GM12878 (cell line): ENCODE results near the gene PSPN. TPM values are rescaled to one million over a fixed set of nuclear protein-coding genes. Genes with fewer than 3 reads are reported as not detected.

Experiments used
- ATAC-seq: fragments of 200-7000 bp; cut with Tn5 transposase; 3 replicates; pipeline ENCODE4 v1.9.1; 2020; ENCODE audit warnings: mild to moderate bottlenecking, moderate library complexity
- BruUV-seq: library from RNA; stranded (reverse); fragments of 400-500 nt; replicated peaks from 2 replicates; lab custom pipeline; 2021; lab: Mats Ljungman, UMichigan
- CTCF ChIA-PET: fragments of 300-600 bp; sonication (Branson Sonifier 250); formaldehyde crosslinking; extraction: SDS; loops from one replicate; lab custom pipeline; 2021; ENCODE audit warnings: inconsistent platforms; lab: Yijun Ruan, JAX
- POLR2A ChIA-PET: fragments of 350-600 bp; formaldehyde crosslinking; extraction: SDS; loops from one replicate; lab custom pipeline; 2021; ENCODE audit warnings: inconsistent platforms; lab: Charles Lee
- RAD21 ChIA-PET: fragments of 300-600 bp; sonication (Branson Sonifier 250); formaldehyde crosslinking; loops from one replicate; lab custom pipeline; 2023; ENCODE audit warnings: antibody characterized with exemption; ENCODE audit not compliant: unreplicated experiment; lab: Charles Lee
- SMC1A ChIA-PET: fragments of 300-600 bp; sonication (Branson Sonifier 250); formaldehyde crosslinking; loops from one replicate; lab custom pipeline; 2023; ENCODE audit not compliant: unreplicated experiment, uncharacterized antibody; lab: Charles Lee
- DNase-seq: peaks from one replicate; pipeline ENCODE4 v3.0.0-alpha.2; 2011; ENCODE audit warnings: low read depth, low spot score
- FAIRE-seq: peaks from 3 replicates; lab custom pipeline; 2011; peaks lifted over from hg19 to GRCh38; lab: Jason Lieb, UNC
- H2AFZ ChIP-seq: 2 replicates; pipeline ENCODE4 v1.6.0; 2011; ENCODE audit warnings: low read depth, low read length, control low read depth; ENCODE audit not compliant: control insufficient read depth
- H3K27ac ChIP-seq: 2 replicates; pipeline ENCODE4 v1.5.1; 2011; ENCODE audit warnings: control low read depth; ENCODE audit not compliant: control insufficient read depth, insufficient read depth
- H3K27me3 ChIP-seq, 2 experiments: replicated peaks in 1 of 2; 2 replicates each; pipeline versions ENCODE4 v1.6.0 to v1.6.1; 2011; ENCODE audit warnings: low read length in 1 of 2; ENCODE audit not compliant: control insufficient read depth in 2 of 2, insufficient read depth in 2 of 2
- H3K36me3 ChIP-seq, 2 experiments: 2 replicates each; pipeline ENCODE4 v1.5.1; 2011; ENCODE audit warnings: low read length in 1 of 2; ENCODE audit not compliant: control insufficient read depth in 2 of 2, insufficient read depth in 2 of 2
- H3K4me1 ChIP-seq: 2 replicates; pipeline ENCODE4 v1.6.1; 2011; ENCODE audit warnings: mild to moderate bottlenecking, low read length, moderate library complexity, mixed read lengths; ENCODE audit not compliant: control insufficient read depth, insufficient read depth
- H3K4me2 ChIP-seq: 2 replicates; pipeline ENCODE4 v1.6.0; 2011; ENCODE audit warnings: control low read depth; ENCODE audit not compliant: control insufficient read depth, insufficient read depth
- H3K4me3 ChIP-seq: fragments of 200-600 bp; sonication (generic); 2 replicates; pipeline ENCODE4 v1.5.1; 2016
- H3K79me2 ChIP-seq: 2 replicates; pipeline ENCODE4 v1.6.0; 2011; ENCODE audit warnings: low read length; ENCODE audit not compliant: control insufficient read depth, insufficient read depth
- H3K9ac ChIP-seq: 2 replicates; pipeline ENCODE4 v1.8.0; 2011; ENCODE audit warnings: low read length, control low read depth, mixed read lengths; ENCODE audit not compliant: control insufficient read depth, insufficient read depth
- H3K9me3 ChIP-seq: replicated peaks from 3 replicates; pipeline ENCODE4 v1.5.1; 2011; ENCODE audit warnings: mild to moderate bottlenecking, low read length; ENCODE audit not compliant: control insufficient read depth, insufficient read depth
- H4K20me1 ChIP-seq: 2 replicates; pipeline ENCODE4 v1.6.0; 2011; ENCODE audit not compliant: control insufficient read depth, insufficient read depth
- BMI1 ChIP-seq: fragments of 450-650 bp; IDR thresholded peaks from 2 replicates; pipeline ENCODE4 v1.6.1; 2016; ENCODE audit warnings: mild to moderate bottlenecking, moderate library complexity, borderline replicate concordance
- DPF2 ChIP-seq: fragments of 450-650 bp; IDR thresholded peaks from 2 replicates; pipeline ENCODE4 v1.6.1; 2017; ENCODE audit warnings: mild to moderate bottlenecking
- FOXM1 ChIP-seq: IDR thresholded peaks from 2 replicates; pipeline ENCODE4 v1.6.1; 2012; ENCODE audit warnings: low read depth, mild to moderate bottlenecking, inconsistent platforms, low read length, moderate library complexity
- NR2F1 ChIP-seq: fragments of 450-650 bp; conservative IDR thresholded peaks from 2 replicates; pipeline ENCODE4 v1.6.1; 2017; ENCODE audit warnings: mild to moderate bottlenecking
- RB1 ChIP-seq: fragments of 450-650 bp; formaldehyde crosslinking; IDR thresholded peaks from 2 replicates; pipeline ENCODE4 v1.6.1; 2017; ENCODE audit warnings: mild to moderate bottlenecking, borderline replicate concordance
- RUNX3 ChIP-seq: IDR thresholded peaks from 2 replicates; pipeline ENCODE4 v1.6.1; 2012; ENCODE audit warnings: low read length, inconsistent platforms
- SIX5 ChIP-seq: IDR thresholded peaks from 2 replicates; pipeline ENCODE4 v1.6.1; 2011; ENCODE audit warnings: mild to moderate bottlenecking, low read depth, low read length, moderate library complexity; ENCODE audit not compliant: severe bottlenecking
- SMARCA5 ChIP-seq: fragments of 450-650 bp; IDR thresholded peaks from 2 replicates; pipeline ENCODE4 v1.6.1; 2017; ENCODE audit warnings: mild to moderate bottlenecking
- SUZ12 ChIP-seq: fragments of 200-600 bp; sonication (generic); IDR thresholded peaks from one replicate; pipeline ENCODE4 v1.6.1; 2018; ENCODE audit warnings: antibody characterized with exemption, mild to moderate bottlenecking; ENCODE audit not compliant: unreplicated experiment
- TAF1 ChIP-seq: IDR thresholded peaks from 2 replicates; pipeline ENCODE4 v1.6.1; 2011; ENCODE audit warnings: mild to moderate bottlenecking, low read depth, low read length, borderline replicate concordance
- ZNF274 ChIP-seq: IDR thresholded peaks from one replicate; pipeline ENCODE4 v1.8.0; 2011; ENCODE audit not compliant: insufficient read length, insufficient read depth
- WGBS: methylation state at CpG from one replicate; pipeline ENCODE4 v1.1.6; 2016; ENCODE audit warnings: low lambda C conversion rate; ENCODE audit not compliant: insufficient replicate concordance, insufficient coverage; ENCODE audit errors: missing lambda C conversion rate; 5-methylcytosine and 5-hydroxymethylcytosine counted together
- in situ Hi-C: fragments of 300-500 bp; cut with MboI; formaldehyde crosslinking; loops from 9 replicates; pipeline ENCODE4 v1.14.3; 2018; ENCODE audit warnings: mixed read lengths
- intact Hi-C: fragments of 100-400 bp; cut with micrococcal nuclease; formaldehyde crosslinking; loops from one replicate; pipeline ENCODE4 v1.14.2; 2022; ENCODE audit not compliant: unreplicated experiment
- polyA plus RNA-seq, 11 experiments: library from polyadenylated mRNA; depleted of rRNA in 4 of 11; unstranded in 6 of 11; stranded (reverse) in 5 of 11; fragments of >200 nt; fragmentation: Nextera tagmentation in 4 of 11; fragmentation: Illumina TruSeq in 1 of 11; extraction: Ambion mirVana in 4 of 11; extraction: Trizol in 1 of 11; gene quantifications; 1 replicate in 1 of 11; 2 replicates in 10 of 11; pipeline versions ENCODE4 v1.2.1 to v1.2.3, GENCODE V29; 2011 to 2016; ENCODE audit warnings: inconsistent platforms in 2 of 11, missing spikeins in 2 of 11, low read depth in 1 of 11
- total RNA-seq, 4 experiments: library from RNA; depleted of rRNA in 3 of 4; stranded (reverse); fragments of >200 nt in 3 of 4; fragmentation: Illumina TruSeq in 1 of 4; extraction: Trizol in 1 of 4; gene quantifications; 2 replicates each; pipeline versions ENCODE4 v1.2.1 to v1.2.3, GENCODE V29; 2013 to 2021
- TF ChIP-seq, protein P1 (sequence below): fragments of 450-650 bp; IDR thresholded peaks from 2 replicates; pipeline ENCODE4 v1.6.1; 2017; ENCODE audit warnings: mild to moderate bottlenecking, moderate library complexity

The PSPN gene
- total and polyA plus RNA-seq, 10 of the 15 experiments (the other 5 are each of a cell fraction or from before 2014, with no cell fraction given): 0.27 to 1.2 (median 0.66) TPM

DNA sequence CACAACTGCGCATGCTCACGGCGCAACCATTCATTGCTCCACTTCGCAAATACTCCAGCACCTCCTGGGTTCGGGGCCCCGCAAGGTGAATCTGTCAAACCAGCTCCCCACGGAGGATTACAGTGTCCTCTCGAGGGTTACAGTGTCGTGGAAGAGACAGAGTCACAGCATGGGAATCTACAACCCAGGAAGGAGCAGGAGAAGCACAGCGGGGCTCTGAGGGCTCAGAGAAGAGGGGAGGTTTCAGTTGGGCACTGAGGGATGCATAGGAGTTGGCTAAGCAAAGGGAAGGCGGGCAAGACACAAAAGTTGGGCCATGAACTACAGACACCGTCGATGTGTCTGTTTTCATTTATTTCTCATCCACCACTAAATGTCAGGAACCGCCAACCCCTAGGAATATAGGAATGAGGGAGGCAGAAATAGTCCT is 18.3 kb upstream of the PSPN start:
- SMC1A ChIA-PET: interaction anchor here (1.1 to 1.5 kb wide), 3 partner anchors 10 to 31 kb away, joined by 3 read pairs; partner anchors contain the start of genes ALKBH7 and KHSRP
- Histone ChIP-seq H3K9me3 (no peaks in the 10 kb centered on the region), H3K4me2 (peak overlapping the region; percentile 99), H3K79me2 (peaks cover 22% of the 10 kb centered on the region), H3K27me3 (no peaks in the 10 kb centered on the region), H3K9ac (peak overlapping the region; percentile 78), H2AFZ (peak overlapping the region; percentile 99), H3K27ac (peak overlapping the region; percentile 93), H3K4me3 (peak overlapping the region; percentile 99), H3K4me1 (peaks cover 11% of the 10 kb centered on the region), H4K20me1 (no peaks in the 10 kb centered on the region), H3K36me3 (peaks cover 4 to 16% of the 10 kb centered on the region in 2 experiments; a peak in 3 of 4 replicates)
- intact Hi-C loops: loop anchor here (1.0 to 10.0 kb wide), 2 partner anchors 31 to 111 kb away; partner anchors contain the start of gene TUBB4A
- no peak for FAIRE-seq
- POLR2A ChIA-PET: interaction anchor here (1.2 to 1.7 kb wide), 2 partner anchors 22 to 31 kb away, joined by 5 to 9 read pairs; partner anchors contain the start of genes ALKBH7 and KHSRP
- in situ Hi-C loops: no loop called here
- ATAC-seq: no peak; the same call in 2 of the 3 replicates
- TF ChIP-seq TAF1 (no peak), SMARCA5 (peak; percentile 38; the same call in 1 of the 2 replicates), ZNF274 (no peak), RB1 (no peak), RUNX3 (no peak), NR2F1 (no peak), SIX5 (no peak), DPF2 (peak; percentile 2), FOXM1 (no peak), BMI1 (no peak), SUZ12 (no peak)
- TF ChIP-seq, protein P1, sequence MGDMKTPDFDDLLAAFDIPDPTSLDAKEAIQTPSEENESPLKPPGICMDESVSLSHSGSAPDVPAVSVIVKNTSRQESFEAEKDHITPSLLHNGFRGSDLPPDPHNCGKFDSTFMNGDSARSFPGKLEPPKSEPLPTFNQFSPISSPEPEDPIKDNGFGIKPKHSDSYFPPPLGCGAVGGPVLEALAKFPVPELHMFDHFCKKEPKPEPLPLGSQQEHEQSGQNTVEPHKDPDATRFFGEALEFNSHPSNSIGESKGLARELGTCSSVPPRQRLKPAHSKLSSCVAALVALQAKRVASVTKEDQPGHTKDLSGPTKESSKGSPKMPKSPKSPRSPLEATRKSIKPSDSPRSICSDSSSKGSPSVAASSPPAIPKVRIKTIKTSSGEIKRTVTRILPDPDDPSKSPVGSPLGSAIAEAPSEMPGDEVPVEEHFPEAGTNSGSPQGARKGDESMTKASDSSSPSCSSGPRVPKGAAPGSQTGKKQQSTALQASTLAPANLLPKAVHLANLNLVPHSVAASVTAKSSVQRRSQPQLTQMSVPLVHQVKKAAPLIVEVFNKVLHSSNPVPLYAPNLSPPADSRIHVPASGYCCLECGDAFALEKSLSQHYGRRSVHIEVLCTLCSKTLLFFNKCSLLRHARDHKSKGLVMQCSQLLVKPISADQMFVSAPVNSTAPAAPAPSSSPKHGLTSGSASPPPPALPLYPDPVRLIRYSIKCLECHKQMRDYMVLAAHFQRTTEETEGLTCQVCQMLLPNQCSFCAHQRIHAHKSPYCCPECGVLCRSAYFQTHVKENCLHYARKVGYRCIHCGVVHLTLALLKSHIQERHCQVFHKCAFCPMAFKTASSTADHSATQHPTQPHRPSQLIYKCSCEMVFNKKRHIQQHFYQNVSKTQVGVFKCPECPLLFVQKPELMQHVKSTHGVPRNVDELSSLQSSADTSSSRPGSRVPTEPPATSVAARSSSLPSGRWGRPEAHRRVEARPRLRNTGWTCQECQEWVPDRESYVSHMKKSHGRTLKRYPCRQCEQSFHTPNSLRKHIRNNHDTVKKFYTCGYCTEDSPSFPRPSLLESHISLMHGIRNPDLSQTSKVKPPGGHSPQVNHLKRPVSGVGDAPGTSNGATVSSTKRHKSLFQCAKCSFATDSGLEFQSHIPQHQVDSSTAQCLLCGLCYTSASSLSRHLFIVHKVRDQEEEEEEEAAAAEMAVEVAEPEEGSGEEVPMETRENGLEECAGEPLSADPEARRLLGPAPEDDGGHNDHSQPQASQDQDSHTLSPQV: no peak
- WGBS: 29% methylated on average over 14 of the region's 14 CpGs
- RAD21 ChIA-PET: interaction anchor here (0.8 to 1.6 kb wide), 3 partner anchors 21 to 31 kb away, joined by 3 to 5 read pairs (median 4); partner anchors contain the start of genes ALKBH7 and KHSRP
- no TSS peak for BruUV-seq
- CTCF ChIA-PET: interaction anchor here (0.6 to 1.1 kb wide), 5 partner anchors 14 to 469 kb away, joined by 3 to 4 read pairs (median 4); no protein-coding TSS in a partner anchor
- peak; percentile 63 for DNase-seq
